Smooth muscle cell (in vitro differentiated cells): ENCODE data around the gene A4GNT. TPM values are rescaled to one million over a fixed set of nuclear protein-coding genes. Genes with fewer than 3 reads are reported as not detected.
"Not testable (repeated sequence)": the region's sequence is repeated elsewhere in the genome, so short reads cannot be mapped to it uniquely, and the experiment has no call there.

Experiments
- DNase-seq: peaks from one replicate; lab custom pipeline; 2025; ENCODE audit not compliant: unreplicated experiment; lab: John Stamatoyannopoulos, UW
- H2AFZ ChIP-seq: fragments of 200-600 bp; sonication (generic); 2 replicates; pipeline ENCODE4 v1.6.0; 2016; ENCODE audit warnings: antibody characterized with exemption, low read depth, mild to moderate bottlenecking
- H3F3A ChIP-seq: fragments of 200-600 bp; sonication (generic); 2 replicates; pipeline ENCODE4 v1.6.0; 2017; ENCODE audit warnings: antibody characterized with exemption, low read depth
- H3K27ac ChIP-seq: fragments of 200-600 bp; sonication (generic); 2 replicates; pipeline ENCODE4 v1.5.1; 2016; ENCODE audit warnings: low read depth, mild to moderate bottlenecking
- H3K27me3 ChIP-seq: fragments of 200-600 bp; sonication (generic); 2 replicates; pipeline ENCODE4 v1.6.1; 2016; ENCODE audit warnings: low read depth, mild to moderate bottlenecking
- H3K36me3 ChIP-seq: fragments of 200-600 bp; sonication (generic); 2 replicates; pipeline ENCODE4 v1.5.1; 2016; ENCODE audit warnings: low read depth
- H3K4me1 ChIP-seq: fragments of 200-600 bp; sonication (generic); 2 replicates; pipeline ENCODE4 v1.5.1; 2016; ENCODE audit warnings: low read depth
- H3K4me2 ChIP-seq: fragments of 200-600 bp; sonication (generic); 2 replicates; pipeline ENCODE4 v1.6.0; 2016; ENCODE audit warnings: mild to moderate bottlenecking
- H3K4me3 ChIP-seq: fragments of 200-600 bp; sonication (generic); 2 replicates; pipeline ENCODE4 v1.5.1; 2016; ENCODE audit warnings: mild to moderate bottlenecking
- H3K79me2 ChIP-seq: fragments of 200-600 bp; sonication (generic); 2 replicates; pipeline ENCODE4 v1.6.0; 2016; ENCODE audit warnings: low read depth, mild to moderate bottlenecking
- H3K9ac ChIP-seq: fragments of 200-600 bp; sonication (generic); 2 replicates; pipeline ENCODE4 v1.6.0; 2016; ENCODE audit warnings: low read depth
- H3K9me3 ChIP-seq: fragments of 200-600 bp; sonication (generic); replicated peaks from 2 replicates; pipeline ENCODE4 v1.5.1; 2016; ENCODE audit warnings: low read depth
- H4K20me1 ChIP-seq: fragments of 200-600 bp; sonication (generic); 2 replicates; pipeline ENCODE4 v1.6.0; 2016; ENCODE audit warnings: low read depth
- CTCF ChIP-seq: fragments of 200-600 bp; sonication (generic); IDR thresholded peaks from 2 replicates; pipeline ENCODE4 v1.5.1; 2017; ENCODE audit warnings: borderline replicate concordance, mild to moderate bottlenecking, antibody characterized with exemption; ENCODE audit not compliant: insufficient read depth, poor library complexity, severe bottlenecking
- WGBS: methylation state at CpG from one replicate; pipeline ENCODE4 v1.1.7; 2016; ENCODE audit warnings: low lambda C conversion rate; 5-methylcytosine and 5-hydroxymethylcytosine counted together
- polyA plus RNA-seq: library from polyadenylated mRNA; unstranded; fragments of >200 nt; fragmentation: Nextera tagmentation; extraction: Ambion mirVana; gene quantifications from 2 replicates; pipeline ENCODE4 v1.2.1, GENCODE V29; 2016
- total RNA-seq: library from RNA; depleted of rRNA; stranded (reverse); fragments of >200 nt; gene quantifications from 2 replicates; pipeline ENCODE4 v1.2.3, GENCODE V29; 2014

A4GNT gene
- total and polyA plus RNA-seq, 2 experiments from 2014 or later: not detected

- 75% methylated on average over 3 of the region's 3 CpGs for WGBS
- Histone ChIP-seq H3K9me3 (no peaks in the 10 kb centered on the region), H3K4me1 (no peaks in the 10 kb centered on the region), H4K20me1 (no peaks in the 10 kb centered on the region), H3K79me2 (no peaks in the 10 kb centered on the region), H3K27me3 (no peaks in the 10 kb centered on the region), H2AFZ (no peak overlapping the region), H3K4me2 (no peak overlapping the region), H3K27ac (no peak overlapping the region), H3K4me3 (no peak overlapping the region), H3K36me3 (peaks cover 19% of the 10 kb centered on the region), H3F3A (peaks cover 8% of the 10 kb centered on the region), H3K9ac (no peak overlapping the region)
- DNase-seq: no peak
- no peak for TF ChIP-seq CTCF
Measured at GRCh38 chr3:138089091-138089490, 43.1 kb downstream of the A4GNT start.

GRCh38 chr3:138085745-138086144, 46.4 kb downstream of the A4GNT start:
- not testable (repeated sequence) for H3K36me3 ChIP-seq, DNase-seq
- WGBS: 94% methylated on average over 3 of the region's 3 CpGs

GRCh38 chr3:138084196-138084595, 48.0 kb downstream of the A4GNT start:
- peaks cover 27% of the 10 kb centered on the region for H3F3A ChIP-seq
- no peak for DNase-seq
- H4K20me1 ChIP-seq: peaks cover 5% of the 10 kb centered on the region
- H3K4me3 ChIP-seq: no peak overlapping the region
- H3K9me3 ChIP-seq: no peaks in the 10 kb centered on the region
- H3K27me3 ChIP-seq: no peaks in the 10 kb centered on the region
- no peak overlapping the region for H2AFZ ChIP-seq
- H3K36me3 ChIP-seq: peaks cover 10% of the 10 kb centered on the region
- no peaks in the 10 kb centered on the region for H3K79me2 ChIP-seq
- no peaks in the 10 kb centered on the region for H3K4me1 ChIP-seq
- no peak for TF ChIP-seq CTCF
- no peak overlapping the region for H3K4me2 ChIP-seq
- no peak overlapping the region for H3K9ac ChIP-seq
- H3K27ac ChIP-seq: peak overlapping the region; percentile 96

More at GRCh38 chr3:138085745-138086144, 46.4 kb downstream of the A4GNT start:
- not testable (repeated sequence) for H3K4me1 ChIP-seq, H3K4me3 ChIP-seq, H3K9me3 ChIP-seq, H3K27ac ChIP-seq, H3K27me3 ChIP-seq, H3K79me2 ChIP-seq, H2AFZ ChIP-seq, H4K20me1 ChIP-seq, H3K4me2 ChIP-seq, H3K9ac ChIP-seq
- peaks cover 27% of the 10 kb centered on the region for H3F3A ChIP-seq

- H2AFZ ChIP-seq: no peak overlapping the region
- no peak for TF ChIP-seq CTCF
- H3K9me3 ChIP-seq: no peaks in the 10 kb centered on the region
- peaks cover 10% of the 10 kb centered on the region for H3K36me3 ChIP-seq
- no peaks in the 10 kb centered on the region for H3K79me2 ChIP-seq
- H3K4me3 ChIP-seq: no peak overlapping the region
- H3K4me2 ChIP-seq: peak overlapping the region; percentile 77
- H3K27me3 ChIP-seq: no peaks in the 10 kb centered on the region
- DNase-seq: no peak
- no peaks in the 10 kb centered on the region for H3K4me1 ChIP-seq
- peaks cover 5% of the 10 kb centered on the region for H4K20me1 ChIP-seq
- H3K9ac ChIP-seq: peak overlapping the region; percentile 81
- peak overlapping the region; percentile 96 for H3K27ac ChIP-seq
- peaks cover 27% of the 10 kb centered on the region for H3F3A ChIP-seq
Measured at GRCh38 chr3:138082992-138083386, 49.2 kb downstream of the A4GNT start.
